HG02840 (cell line): Measurements from ENCODE around the gene DIRAS1.

ENCODE experiments used
- ATAC-seq: cut with Tn5 transposase; IDR thresholded peaks from one replicate; pipeline ENCODE4 v1.9.1; 2021; ENCODE audit warnings: mild to moderate bottlenecking, moderate library complexity, moderate number of reproducible peaks; ENCODE audit not compliant: unreplicated experiment, low FRiP score

DIRAS1 gene

GRCh38 chr19:2728783-2729387, 7.7 kb upstream of the DIRAS1 start:
- ATAC-seq: no peak

GRCh38 chr19:2727640-2727944, 6.4 kb upstream of the DIRAS1 start:
- ATAC-seq: no peak

GRCh38 chr19:2726904-2727639, 5.9 kb upstream of the DIRAS1 start:
- ATAC-seq: no peak

GRCh38 chr19:2726160-2726855, 5.1 kb upstream of the DIRAS1 start:
- ATAC-seq: no peak

- ATAC-seq: no peak
These were observed 3.0 kb upstream of the DIRAS1 start for GRCh38 chr19:2724148-2724557.

GRCh38 chr19:2723747-2724146, 2.6 kb upstream of the DIRAS1 start:
- ATAC-seq: no peak

- ATAC-seq: no peak
These were observed 2.2 kb upstream of the DIRAS1 start for GRCh38 chr19:2723345-2723715.

GRCh38 chr19:2722541-2723344, 1.6 kb upstream of the DIRAS1 start:
- ATAC-seq: no peak

- no peak for ATAC-seq
These were observed 683 bp upstream of the DIRAS1 start for GRCh38 chr19:2721570-2722540.

- no peak for ATAC-seq
These were observed 1.0 kb downstream of the DIRAS1 start for GRCh38 chr19:2719920-2720776.

- no peak for ATAC-seq
These were observed 1.9 kb downstream of the DIRAS1 start for GRCh38 chr19:2719232-2719735.

GRCh38 chr19:2717638-2718541, 3.3 kb downstream of the DIRAS1 start:
- no peak for ATAC-seq

- ATAC-seq: no peak
These were observed 4.2 kb downstream of the DIRAS1 start for GRCh38 chr19:2716722-2717637.

GRCh38 chr19:2716275-2716650, 4.9 kb downstream of the DIRAS1 start:
- no peak for ATAC-seq

GRCh38 chr19:2715470-2716274, 5.5 kb downstream of the DIRAS1 start:
- ATAC-seq: no peak
